Tibial artery (tissue), 4 donors: ENCODE results near the gene CELSR1.

Source experiments
- DNase-seq, 2 donors: peaks; one replicate each; pipeline ENCODE4 v3.0.0-alpha.2; 2019
- H3K27ac ChIP-seq, 2 donors: fragments of 200-600 bp; sonication (generic) in 1 of 2; 1 replicate in 1 of 2; 2 replicates in 1 of 2; pipeline ENCODE4 v1.5.1; 2018 to 2019; ENCODE audit warnings: mild to moderate bottlenecking in 1 of 2
- H3K27me3 ChIP-seq, 2 donors: fragments of 200-600 bp; sonication (generic) in 1 of 2; one replicate each; pipeline versions ENCODE4 v1.5.1 to v1.6.0; 2016 to 2019
- H3K36me3 ChIP-seq, 3 donors: fragments of 200-600 bp; sonication (generic) in 2 of 3; one replicate each; pipeline ENCODE4 v1.5.1; 2016 to 2019; ENCODE audit warnings: mild to moderate bottlenecking in 2 of 3
- H3K4me1 ChIP-seq, 4 donors: fragments of 200-600 bp; sonication (generic) in 2 of 4; 1 replicate in 3 of 4; 2 replicates in 1 of 4; pipeline ENCODE4 v1.5.1; 2016 to 2019
- H3K4me3 ChIP-seq, 2 donors: fragments of 200-600 bp; sonication (generic) in 1 of 2; 1 replicate in 1 of 2; 2 replicates in 1 of 2; pipeline ENCODE4 v1.5.1; 2018 to 2019; ENCODE audit warnings: mild to moderate bottlenecking in 2 of 2
- H3K9me3 ChIP-seq, 3 donors: fragments of 200-600 bp; sonication (generic) in 1 of 3; one replicate each; pipeline ENCODE4 v1.5.1; 2016 to 2019
- intact Hi-C: fragments of 100-400 bp; cut with DNase I; formaldehyde crosslinking; loops from one replicate; pipeline ENCODE4 v1.15.0; 2023; ENCODE audit warnings: low total_unique reads
- TF ChIP-seq, protein P1 (sequence below), 2 experiments: fragments of 200-600 bp in 1 of 2; fragments of 450-650 bp in 1 of 2; IDR thresholded peaks; one replicate each; pipeline ENCODE4 v1.5.1; 2017 to 2019; ENCODE audit warnings: antibody characterized with exemption in 2 of 2, mild to moderate bottlenecking in 1 of 2, moderate library complexity in 1 of 2

Gene CELSR1

DNA sequence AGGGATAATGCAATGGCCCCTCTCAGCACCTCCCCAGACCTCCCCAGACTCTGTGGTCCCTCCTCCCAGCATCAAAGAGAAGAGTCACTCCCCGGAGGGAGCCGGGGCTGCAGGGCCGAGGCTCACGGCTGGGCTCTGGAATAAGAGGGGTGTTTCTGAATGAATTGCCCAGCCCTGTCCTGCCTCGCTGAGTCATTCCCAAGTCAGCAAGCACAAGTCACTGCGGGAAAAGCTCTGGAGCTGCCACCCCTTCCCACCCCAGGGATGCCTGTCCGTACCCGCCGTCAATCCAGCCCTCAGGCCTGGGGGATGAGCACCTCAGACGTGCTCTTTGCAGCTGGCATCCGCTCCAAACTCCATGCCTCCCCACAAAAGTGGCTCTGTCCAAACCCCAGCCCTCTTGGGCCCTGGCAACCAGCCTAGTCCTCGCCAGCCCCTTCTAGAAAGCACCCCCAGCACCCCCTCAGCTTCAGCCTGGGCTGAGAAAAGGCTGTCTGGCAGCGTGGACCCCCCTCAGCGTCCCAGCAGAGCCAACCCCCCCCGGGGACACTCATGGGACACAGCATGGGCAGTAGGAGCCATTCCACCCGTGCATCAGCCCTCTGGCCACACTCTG lies 22.7 kb downstream of the CELSR1 start:
- H3K36me3 ChIP-seq: no peaks in the 10 kb centered on the region
- intact Hi-C loops: no loop called here
- H3K9me3 ChIP-seq: no peaks in the 10 kb centered on the region
- TF ChIP-seq, protein P1, sequence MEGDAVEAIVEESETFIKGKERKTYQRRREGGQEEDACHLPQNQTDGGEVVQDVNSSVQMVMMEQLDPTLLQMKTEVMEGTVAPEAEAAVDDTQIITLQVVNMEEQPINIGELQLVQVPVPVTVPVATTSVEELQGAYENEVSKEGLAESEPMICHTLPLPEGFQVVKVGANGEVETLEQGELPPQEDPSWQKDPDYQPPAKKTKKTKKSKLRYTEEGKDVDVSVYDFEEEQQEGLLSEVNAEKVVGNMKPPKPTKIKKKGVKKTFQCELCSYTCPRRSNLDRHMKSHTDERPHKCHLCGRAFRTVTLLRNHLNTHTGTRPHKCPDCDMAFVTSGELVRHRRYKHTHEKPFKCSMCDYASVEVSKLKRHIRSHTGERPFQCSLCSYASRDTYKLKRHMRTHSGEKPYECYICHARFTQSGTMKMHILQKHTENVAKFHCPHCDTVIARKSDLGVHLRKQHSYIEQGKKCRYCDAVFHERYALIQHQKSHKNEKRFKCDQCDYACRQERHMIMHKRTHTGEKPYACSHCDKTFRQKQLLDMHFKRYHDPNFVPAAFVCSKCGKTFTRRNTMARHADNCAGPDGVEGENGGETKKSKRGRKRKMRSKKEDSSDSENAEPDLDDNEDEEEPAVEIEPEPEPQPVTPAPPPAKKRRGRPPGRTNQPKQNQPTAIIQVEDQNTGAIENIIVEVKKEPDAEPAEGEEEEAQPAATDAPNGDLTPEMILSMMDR (IDR thresholded peaks at IDR 0.05): no peak
- H3K27ac ChIP-seq: no peak overlapping the region
- H3K4me3 ChIP-seq: no peak overlapping the region
- no peaks in the 10 kb centered on the region for H3K4me1 ChIP-seq
- peaks cover 0 to 21% of the 10 kb centered on the region in 2 donors for H3K27me3 ChIP-seq
- no peak for DNase-seq

- Histone ChIP-seq H3K4me3 (no peak overlapping the region), H3K4me1 (no peaks in the 10 kb centered on the region), H3K36me3 (no peaks in the 10 kb centered on the region), H3K27ac (no peak overlapping the region), H3K9me3 (no peaks in the 10 kb centered on the region), H3K27me3 (peaks cover 0 to 25% of the 10 kb centered on the region in 2 donors)
- DNase-seq: no peak
- TF ChIP-seq, protein P1 (IDR thresholded peaks at IDR 0.05): no peak
- intact Hi-C loops: no loop called here
These were observed 23.4 kb downstream of the CELSR1 start for GRCh38 chr22:46513908-46514550.

- Histone ChIP-seq H3K9me3 (no peaks in the 10 kb centered on the region), H3K36me3 (no peaks in the 10 kb centered on the region), H3K4me1 (no peaks in the 10 kb centered on the region), H3K27me3 (peaks cover 0 to 38% of the 10 kb centered on the region in 2 donors), H3K27ac (no peak overlapping the region), H3K4me3 (no peak overlapping the region)
- intact Hi-C loops: no loop called here
- TF ChIP-seq, protein P1 (IDR thresholded peaks at IDR 0.05): no peak
- DNase-seq: no peak
These were observed 24.7 kb downstream of the CELSR1 start for GRCh38 chr22:46512683-46513082.

DNA sequence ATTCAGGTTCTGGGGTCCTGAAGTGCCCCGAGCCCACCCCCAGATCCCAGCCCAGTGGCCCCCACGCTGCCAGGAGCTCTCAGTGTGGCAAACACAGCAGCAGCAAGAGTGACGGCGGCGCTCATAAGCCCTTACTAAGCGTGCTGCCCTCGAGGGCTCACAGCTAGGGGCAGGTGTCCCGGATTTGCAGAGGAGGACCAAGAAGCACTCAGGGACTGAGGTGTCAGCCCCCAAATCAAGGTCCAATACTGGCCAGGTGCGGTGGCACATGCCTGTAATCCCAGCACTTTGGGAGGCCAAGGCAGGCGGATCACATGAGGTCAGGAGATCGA lies 25.4 kb downstream of the CELSR1 start:
- Histone ChIP-seq H3K9me3 (no peaks in the 10 kb centered on the region), H3K36me3 (no peaks in the 10 kb centered on the region), H3K27me3 (peaks cover 0 to 45% of the 10 kb centered on the region in 2 donors), H3K4me3 (no peak overlapping the region), H3K4me1 (no peaks in the 10 kb centered on the region), H3K27ac (no peak overlapping the region)
- TF ChIP-seq, protein P1 (IDR thresholded peaks at IDR 0.05): no peak
- intact Hi-C loops: no loop called here
- DNase-seq: no peak

GRCh38 chr22:46511151-46512038 lies 26.0 kb downstream of the CELSR1 start:
- DNase-seq: no peak
- H3K27ac ChIP-seq: no peak overlapping the region
- H3K27me3 ChIP-seq: peaks cover 0 to 45% of the 10 kb centered on the region in 2 donors
- TF ChIP-seq, protein P1 (IDR thresholded peaks at IDR 0.05): no peak
- no peaks in the 10 kb centered on the region for H3K9me3 ChIP-seq
- no peaks in the 10 kb centered on the region for H3K4me1 ChIP-seq
- no peaks in the 10 kb centered on the region for H3K36me3 ChIP-seq
- intact Hi-C loops: no loop called here
- H3K4me3 ChIP-seq: no peak overlapping the region
